CD1c-positive myeloid dendritic cell (primary cell): ENCODE measurements around the gene CTSD.
A peak's percentile ranks its signal among the peaks of the same experiment; 100 is the strongest.

Experiments
- DNase-seq: peaks from one replicate; pipeline ENCODE4 v3.0.0-alpha.2; 2016; ENCODE audit errors: extremely low spot score

Gene CTSD

GRCh38 chr11:1782831-1783724 lies 19.4 kb upstream of the CTSD start:
- DNase-seq = peak; percentile 90

GRCh38 chr11:1782031-1782590 lies 18.4 kb upstream of the CTSD start:
- DNase-seq = peak; percentile 69

- DNase-seq = no peak
These were observed 17.9 kb upstream of the CTSD start for GRCh38 chr11:1781593-1781975.

- DNase-seq = peak; percentile 73
These were observed 17.2 kb upstream of the CTSD start for GRCh38 chr11:1780700-1781592.

- no peak for DNase-seq
These were observed 16.3 kb upstream of the CTSD start for GRCh38 chr11:1779806-1780699.

GRCh38 chr11:1779034-1779805 lies 15.5 kb upstream of the CTSD start:
- DNase-seq = no peak

- peak; percentile 46 for DNase-seq
These were observed 14.6 kb upstream of the CTSD start for GRCh38 chr11:1778141-1778911.

GRCh38 chr11:1777737-1778136 lies 14.0 kb upstream of the CTSD start:
- peak; percentile 25 for DNase-seq

GRCh38 chr11:1776944-1777715 lies 13.4 kb upstream of the CTSD start:
- no peak for DNase-seq

- no peak for DNase-seq
These were observed 12.7 kb upstream of the CTSD start for GRCh38 chr11:1776331-1776851.

GRCh38 chr11:1774886-1775285 lies 11.2 kb upstream of the CTSD start:
- DNase-seq = no peak

- DNase-seq = no peak
These were observed 10.3 kb upstream of the CTSD start for GRCh38 chr11:1773994-1774550.

GRCh38 chr11:1773131-1773993 lies 9.6 kb upstream of the CTSD start:
- DNase-seq = no peak

- peak; percentile 89 for DNase-seq
These were observed 8.8 kb upstream of the CTSD start for GRCh38 chr11:1772270-1773130.

GRCh38 chr11:1771700-1772099 lies 8.0 kb upstream of the CTSD start:
- DNase-seq = peak; percentile 89

GRCh38 chr11:1771273-1771672 lies 7.5 kb upstream of the CTSD start:
- peak; percentile 51 for DNase-seq
